ENCODE measurements around the gene TAB3.
"Not testable (repeated sequence)": the region's sequence is repeated elsewhere in the genome, so short reads cannot be mapped to it uniquely, and the experiment has no call there.

The TAB3 gene

GRCh38 chrX:30812326-30812725 lies 76.7 kb downstream of the TAB3 start:
- DNase-seq: no peak

GRCh38 chrX:30806187-30806728 lies 82.8 kb downstream of the TAB3 start:
- no peak for DNase-seq

- DNase-seq: no peak
Measured at GRCh38 chrX:30804462-30804861, 84.6 kb downstream of the TAB3 start.

GRCh38 chrX:30800901-30801300 lies 88.2 kb downstream of the TAB3 start:
- no peak for DNase-seq

GRCh38 chrX:30799327-30799726 lies 89.7 kb downstream of the TAB3 start:
- no peak for DNase-seq

GRCh38 chrX:30798810-30799209 lies 90.2 kb downstream of the TAB3 start:
- DNase-seq: no peak

- DNase-seq: not testable (repeated sequence)
Measured at GRCh38 chrX:30797301-30797700, 91.8 kb downstream of the TAB3 start.

- no peak for DNase-seq
Measured at GRCh38 chrX:30795981-30796958, 92.8 kb downstream of the TAB3 start.

GRCh38 chrX:30794497-30794896 lies 94.6 kb downstream of the TAB3 start:
- DNase-seq: no peak

- DNase-seq: no peak
Measured at GRCh38 chrX:30793767-30794103, 95.3 kb downstream of the TAB3 start.

GRCh38 chrX:30793075-30793766 lies 95.8 kb downstream of the TAB3 start:
- DNase-seq: no peak

- no peak for DNase-seq
Measured at GRCh38 chrX:30791296-30792278, 97.5 kb downstream of the TAB3 start.

- no peak for DNase-seq
Measured at GRCh38 chrX:30787012-30787411, 102.0 kb downstream of the TAB3 start.

- DNase-seq: no peak
Measured at GRCh38 chrX:30786374-30786773, 102.7 kb downstream of the TAB3 start.

- DNase-seq: no peak
Measured at GRCh38 chrX:30781711-30782444, 107.2 kb downstream of the TAB3 start.

GRCh38 chrX:30779453-30780030 lies 109.5 kb downstream of the TAB3 start:
- no peak for DNase-seq

GRCh38 chrX:30777575-30777974 lies 111.5 kb downstream of the TAB3 start:
- no peak for DNase-seq
